Measurements from ENCODE around the gene ETV2.
"Not testable (repeated sequence)": the region's sequence is repeated elsewhere in the genome, so short reads cannot be mapped to it uniquely, and the experiment has no call there.

The ETV2 gene, protein sequence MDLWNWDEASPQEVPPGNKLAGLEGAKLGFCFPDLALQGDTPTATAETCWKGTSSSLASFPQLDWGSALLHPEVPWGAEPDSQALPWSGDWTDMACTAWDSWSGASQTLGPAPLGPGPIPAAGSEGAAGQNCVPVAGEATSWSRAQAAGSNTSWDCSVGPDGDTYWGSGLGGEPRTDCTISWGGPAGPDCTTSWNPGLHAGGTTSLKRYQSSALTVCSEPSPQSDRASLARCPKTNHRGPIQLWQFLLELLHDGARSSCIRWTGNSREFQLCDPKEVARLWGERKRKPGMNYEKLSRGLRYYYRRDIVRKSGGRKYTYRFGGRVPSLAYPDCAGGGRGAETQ

GRCh38 chr19:35641515-35642151 is at the start of gene ETV2:
Gene ETV2, plus strand, starts transcription at chr19:35641745. Its CDS starts 716 bp downstream, at chr19:35642461.
- no peak for DNase-seq

DNA sequence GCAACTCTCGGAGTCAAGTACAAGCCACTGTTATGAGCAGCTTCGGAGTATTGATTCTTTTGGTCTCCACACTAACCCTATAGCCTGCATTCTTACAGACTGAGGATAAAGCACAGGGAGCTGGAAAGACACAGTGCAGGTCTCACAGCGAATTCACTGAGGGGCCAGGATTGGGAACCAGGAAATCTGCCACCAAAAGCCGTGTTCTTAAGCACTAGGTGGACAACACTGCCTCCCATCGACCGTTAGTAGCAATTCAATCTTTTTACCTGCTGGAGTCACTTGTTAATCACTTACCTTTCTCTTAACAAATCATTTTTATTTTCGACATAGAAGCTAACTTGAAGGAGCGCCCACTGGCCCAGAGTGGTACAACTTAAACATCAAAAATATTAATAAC is 49.3 kb upstream of the ETV2 start:
- no peak for DNase-seq

GRCh38 chr19:35595026-35595425 is 46.5 kb upstream of the ETV2 start:
- DNase-seq: not testable (repeated sequence)

GRCh38 chr19:35595928-35596327 is 45.6 kb upstream of the ETV2 start:
- no peak for DNase-seq

- no peak for DNase-seq
Measured at GRCh38 chr19:35596366-35596999, 45.1 kb upstream of the ETV2 start.

DNA sequence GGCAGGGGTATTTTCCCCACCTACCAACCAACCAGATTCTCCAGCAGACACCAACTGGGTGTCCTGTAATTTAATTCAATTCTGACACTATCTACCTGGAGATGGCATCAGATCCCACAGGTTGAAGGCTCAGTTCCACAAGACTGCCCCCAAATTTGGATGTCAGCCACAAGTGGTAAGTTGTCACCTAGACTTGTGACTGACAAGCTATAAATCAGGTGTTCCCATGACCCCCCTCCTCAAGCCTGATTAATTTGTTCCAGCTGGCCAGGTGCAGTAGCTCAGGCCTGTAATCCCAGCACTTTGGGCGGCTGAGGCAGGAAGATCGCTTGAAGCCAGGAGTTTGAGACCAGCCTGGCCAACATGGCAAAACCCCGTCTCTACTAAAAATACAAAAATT is 39.6 kb upstream of the ETV2 start:
- no peak for DNase-seq

- not testable (repeated sequence) for DNase-seq
Measured at GRCh38 chr19:35604436-35604835, 37.1 kb upstream of the ETV2 start.

GRCh38 chr19:35607170-35607569 is 34.4 kb upstream of the ETV2 start:
- not testable (repeated sequence) for DNase-seq

DNA sequence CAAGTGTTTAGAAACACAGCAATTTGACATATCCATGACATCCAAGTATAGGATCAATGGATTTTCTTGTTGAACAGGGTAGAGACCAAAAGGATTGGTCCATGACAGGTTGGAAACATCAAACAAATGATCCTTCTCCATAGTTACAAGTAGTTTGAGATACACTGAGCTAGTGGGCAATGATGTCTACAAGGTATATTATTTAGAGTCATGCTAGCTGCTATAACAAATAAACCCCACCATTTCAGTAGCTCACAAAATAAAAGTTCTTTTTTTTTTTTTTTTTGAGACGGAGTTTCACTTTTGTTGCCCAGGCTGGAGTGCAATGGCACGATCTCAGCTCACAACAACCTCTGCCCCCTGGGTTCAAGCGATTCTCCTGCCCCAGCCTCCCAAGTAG is 33.9 kb upstream of the ETV2 start:
- DNase-seq: no peak

DNA sequence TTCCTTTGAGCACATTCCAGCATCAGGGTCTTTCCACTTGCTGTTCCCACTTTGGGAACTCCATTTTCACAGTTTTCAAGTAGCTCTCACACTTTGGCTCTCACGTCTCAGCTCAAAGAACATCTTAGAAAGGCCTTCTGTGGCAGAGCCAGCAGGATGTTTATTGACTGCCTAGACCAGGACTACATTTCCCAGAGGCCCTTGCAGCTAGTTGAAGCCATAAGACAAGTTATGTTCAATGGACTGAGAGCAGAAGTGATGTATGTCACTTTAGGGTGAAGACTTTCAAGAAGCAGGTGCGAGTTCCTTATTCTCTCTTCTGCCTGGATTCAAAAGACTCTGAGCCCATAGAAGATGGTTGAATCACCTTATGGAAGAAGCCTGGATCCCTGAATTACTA is 33.3 kb upstream of the ETV2 start:
- no peak for DNase-seq

- no peak for DNase-seq
Measured at GRCh38 chr19:35609851-35610353, 31.6 kb upstream of the ETV2 start.

DNA sequence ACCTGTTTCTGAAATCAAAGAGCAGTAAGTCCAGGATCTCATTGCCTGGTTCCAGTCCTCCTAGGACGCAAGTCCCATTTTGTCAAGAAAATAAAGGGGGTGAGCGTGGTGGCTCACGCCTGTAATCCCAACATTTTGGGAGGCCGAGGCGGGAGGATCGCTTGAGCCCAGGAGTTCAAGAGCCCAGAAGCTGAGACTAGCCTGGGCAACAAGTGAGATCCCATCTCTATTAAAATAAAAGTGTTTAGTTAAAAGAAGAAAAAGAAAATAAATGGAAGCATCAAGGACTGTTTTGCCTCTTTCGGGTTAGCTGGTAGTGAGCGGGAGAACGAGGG is 29.4 kb upstream of the ETV2 start:
- DNase-seq: no peak

DNA sequence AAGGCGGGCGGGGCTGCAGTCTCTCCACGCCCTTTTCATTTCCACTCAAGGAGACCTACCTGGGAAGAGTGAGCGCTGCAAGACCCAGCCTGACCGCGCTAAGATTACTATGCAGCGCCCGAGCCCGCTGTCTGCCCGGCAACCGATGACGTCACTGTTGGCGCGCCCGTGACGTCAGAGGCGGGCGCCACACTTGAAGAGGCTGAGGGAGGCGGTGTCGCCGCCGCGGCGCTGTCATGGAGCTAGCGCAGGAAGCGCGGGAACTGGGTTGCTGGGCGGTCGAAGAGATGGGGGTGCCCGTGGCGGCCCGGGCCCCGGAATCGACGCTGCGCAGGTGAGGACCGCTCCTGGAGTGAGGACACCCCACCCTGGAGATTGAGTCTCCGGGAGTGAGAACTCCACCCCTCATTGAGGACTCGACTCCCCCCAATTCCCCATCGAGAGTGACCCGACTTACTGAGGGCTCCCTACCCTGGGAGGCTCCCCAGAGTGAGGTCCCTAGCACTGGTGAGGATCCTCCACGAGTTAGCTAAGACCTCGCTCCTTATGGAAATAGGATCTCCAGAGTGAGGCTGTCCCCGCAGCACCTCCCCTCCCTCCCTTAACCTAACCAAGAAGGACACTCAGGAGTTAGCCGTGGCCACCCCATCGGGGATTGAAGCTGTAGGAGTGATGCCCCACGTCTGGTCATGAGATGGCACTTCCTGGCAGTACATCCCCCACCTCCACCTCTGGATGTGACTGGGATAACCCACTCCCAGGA is 28.8 kb upstream of the ETV2 start, which contains the start of gene HAUS5:
Gene HAUS5, plus strand, starts transcription at position 177 of the 763 bp plus-strand sequence. Its CDS starts 60 bp downstream, at position 237.
- DNase-seq: peak; percentile 84

DNA sequence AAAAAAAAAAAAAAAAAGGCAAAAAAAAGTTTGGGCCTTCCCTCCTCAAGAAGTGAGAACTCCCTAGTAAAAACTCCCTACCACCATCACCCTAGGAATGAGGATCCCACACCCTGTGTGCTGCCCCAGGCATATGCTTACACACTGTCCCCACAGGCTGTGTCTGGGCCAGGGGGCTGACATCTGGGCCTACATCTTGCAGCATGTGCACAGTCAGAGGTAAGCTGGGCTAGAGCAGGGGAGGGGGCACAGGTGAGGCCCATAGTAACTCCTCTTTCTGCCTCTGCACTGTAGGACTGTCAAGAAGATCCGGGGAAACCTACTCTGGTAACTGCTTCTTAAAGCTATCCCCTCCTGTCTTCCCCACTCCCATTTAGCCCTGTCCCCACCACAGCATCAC is 28.0 kb upstream of the ETV2 start:
- DNase-seq: no peak

DNA sequence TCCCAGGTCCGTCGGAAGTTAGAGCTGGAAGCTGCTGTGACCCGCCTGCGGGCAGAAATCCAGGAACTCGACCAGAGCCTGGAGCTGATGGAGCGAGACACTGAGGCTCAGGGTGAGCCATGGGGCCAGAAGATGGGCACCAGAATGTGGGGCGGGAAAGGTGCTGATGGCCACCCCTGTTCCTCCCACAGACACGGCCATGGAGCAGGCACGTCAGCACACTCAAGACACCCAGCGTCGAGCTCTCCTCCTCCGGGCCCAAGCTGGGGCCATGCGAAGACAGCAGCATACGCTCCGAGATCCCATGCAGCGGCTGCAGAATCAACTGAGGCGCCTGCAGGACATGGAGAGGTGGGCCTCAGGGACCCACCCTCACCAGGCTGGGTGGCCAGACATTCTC is 26.5 kb upstream of the ETV2 start:
- DNase-seq: no peak

DNA sequence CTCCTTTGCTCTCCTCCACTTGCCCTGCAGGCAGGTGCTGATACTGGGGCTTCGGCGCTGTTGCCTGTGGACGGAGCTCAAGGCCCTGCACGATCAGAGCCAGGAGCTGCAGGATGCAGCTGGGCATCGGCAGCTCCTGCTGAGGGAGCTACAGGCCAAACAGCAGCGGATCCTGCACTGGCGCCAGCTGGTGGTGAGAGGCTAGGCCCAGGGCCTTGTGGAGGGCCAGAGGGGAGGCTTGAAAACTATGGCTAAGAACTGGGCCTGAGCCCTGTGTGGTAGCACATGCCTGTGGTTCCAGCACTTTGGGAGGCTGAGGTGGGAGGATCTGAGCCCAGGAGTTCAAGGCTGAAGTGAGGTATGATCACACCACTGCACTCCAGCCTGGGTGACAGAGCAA is 22.7 kb upstream of the ETV2 start:
- no peak for DNase-seq

DNA sequence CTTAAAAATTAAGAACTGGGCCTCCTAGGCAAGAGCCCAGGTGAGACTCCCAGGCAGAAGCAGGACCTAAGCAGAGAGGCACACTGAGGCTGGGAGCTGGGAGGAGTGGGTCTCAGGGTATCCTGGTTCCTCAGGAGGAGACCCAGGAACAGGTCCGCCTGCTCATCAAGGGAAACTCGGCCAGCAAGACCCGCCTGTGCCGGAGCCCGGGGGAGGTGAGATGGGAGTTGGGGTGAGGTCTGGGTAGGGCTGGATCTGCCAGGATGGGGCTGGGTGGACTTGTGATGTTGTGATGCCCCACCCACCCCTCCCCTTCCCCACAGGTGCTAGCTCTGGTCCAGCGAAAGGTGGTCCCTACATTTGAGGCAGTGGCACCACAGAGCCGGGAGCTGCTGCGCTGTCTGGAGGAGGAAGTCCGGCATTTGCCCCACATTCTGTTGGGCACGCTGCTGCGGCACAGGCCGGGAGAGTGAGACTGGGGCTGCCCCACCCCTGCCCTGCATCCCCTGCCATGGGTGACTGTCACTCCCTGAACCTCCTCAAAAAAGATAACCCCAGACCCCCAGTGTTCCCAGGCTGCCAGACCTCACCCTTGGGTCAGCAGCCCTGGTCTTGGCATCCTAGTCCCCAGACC is 22.1 kb upstream of the ETV2 start:
- no peak for DNase-seq

DNA sequence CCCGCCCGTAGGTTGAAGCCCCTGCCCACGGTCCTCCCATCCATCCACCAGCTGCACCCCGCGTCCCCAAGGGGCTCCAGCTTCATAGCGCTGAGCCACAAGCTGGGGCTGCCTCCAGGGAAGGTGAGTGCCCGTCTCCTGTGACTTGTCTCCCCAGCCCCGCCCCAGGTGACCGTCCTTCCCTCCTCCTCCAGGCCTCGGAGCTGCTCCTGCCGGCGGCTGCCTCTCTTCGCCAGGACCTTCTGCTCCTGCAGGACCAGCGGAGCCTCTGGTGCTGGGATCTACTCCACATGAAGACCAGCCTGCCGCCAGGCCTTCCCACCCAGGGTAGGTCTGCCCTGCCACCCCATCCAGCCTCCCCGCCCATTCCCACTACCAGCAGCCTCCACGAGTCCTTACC is 21.5 kb upstream of the ETV2 start:
- DNase-seq: no peak

DNA sequence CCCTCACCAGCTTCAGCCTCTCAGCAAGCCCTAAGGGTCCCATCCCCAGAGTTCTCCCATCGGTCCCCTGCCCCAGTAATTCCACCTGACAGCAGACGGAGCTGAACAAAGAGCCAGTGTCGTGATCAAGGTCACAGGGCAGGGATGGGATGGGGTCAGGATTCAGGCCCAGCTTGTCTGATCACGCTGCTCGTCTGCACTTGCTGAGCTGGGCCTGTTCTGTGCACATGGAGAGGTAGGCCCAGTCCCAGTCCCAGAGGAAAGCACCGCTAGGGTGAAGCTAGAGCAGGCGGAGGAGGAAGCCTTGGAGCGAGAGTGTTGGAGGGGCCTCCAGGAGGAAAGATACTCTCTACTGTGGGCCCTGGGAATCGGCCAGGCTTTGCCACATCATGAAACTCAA is 19.8 kb upstream of the ETV2 start:
- no peak for DNase-seq

DNA sequence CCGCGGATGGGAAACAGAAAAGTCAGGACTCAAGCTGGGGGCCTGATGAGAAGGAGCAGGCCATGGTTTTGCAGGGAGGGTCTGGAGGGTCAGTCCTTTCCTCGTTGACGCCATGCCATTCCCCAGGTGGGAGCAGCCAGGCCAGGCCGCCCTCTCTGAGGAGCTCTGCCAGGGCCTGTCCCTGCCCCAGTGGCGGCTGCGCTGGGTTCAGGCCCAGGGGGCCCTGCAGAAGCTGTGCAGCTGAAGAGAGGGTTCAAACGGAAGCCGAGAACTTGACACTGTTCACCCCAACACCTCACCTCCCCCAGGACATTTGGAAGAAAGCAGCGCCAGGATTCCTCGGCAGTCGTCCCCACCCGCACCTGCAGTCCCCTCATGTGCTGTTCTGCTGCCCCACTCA is 18.8 kb upstream of the ETV2 start:
- DNase-seq: no peak

DNA sequence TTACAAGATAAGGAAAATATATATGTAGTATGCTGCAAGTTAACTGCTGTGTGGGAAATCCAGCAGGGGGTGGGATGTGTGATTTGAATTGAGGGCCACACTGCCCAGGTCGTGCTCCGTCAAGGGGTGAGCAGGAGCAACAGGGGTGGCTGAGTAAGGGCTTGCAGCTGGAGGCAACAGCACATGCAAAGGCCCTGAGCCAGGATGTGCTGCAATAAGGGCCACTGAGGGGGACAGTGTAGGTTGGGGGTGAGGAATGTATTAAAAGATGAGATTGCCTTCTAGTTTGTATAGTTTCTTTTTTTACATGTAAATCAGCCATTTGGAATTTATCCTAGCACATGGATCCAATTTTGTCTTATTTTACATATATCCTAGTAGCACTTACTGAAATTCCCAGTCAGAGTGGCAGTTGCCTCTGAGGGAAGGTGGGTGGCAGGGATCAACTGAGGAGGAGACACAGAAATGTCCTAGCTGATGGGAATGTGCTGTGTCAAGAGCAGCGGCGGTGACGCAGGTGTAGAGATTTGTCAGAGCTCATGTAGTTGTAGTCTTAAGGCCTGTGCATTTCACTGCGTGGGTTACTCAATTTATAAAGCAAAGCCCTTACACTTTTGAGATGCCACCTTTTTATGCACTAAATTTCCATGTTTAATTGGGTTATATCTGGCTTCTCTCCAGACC is 18.1 kb upstream of the ETV2 start:
- no peak for DNase-seq

- DNase-seq: no peak
Measured at GRCh38 chr19:35628264-35628564, 13.3 kb upstream of the ETV2 start.
